LNCaP clone FGC (cell line): ENCODE results near the gene FN3KRP.

Experiments used
- DNase-seq: peaks from one replicate; pipeline ENCODE4 v3.0.0-alpha.2; 2011; ENCODE audit warnings: low read depth
- H3K4me3 ChIP-seq: 2 replicates; pipeline ENCODE4 v1.5.1; 2011; ENCODE audit warnings: mild to moderate bottlenecking, low read depth, low read length, control low read depth
- CTCF ChIP-seq: IDR thresholded peaks from 2 replicates; pipeline ENCODE4 v1.5.1; 2012; ENCODE audit warnings: mild to moderate bottlenecking; ENCODE audit not compliant: control insufficient read depth, insufficient read depth; ENCODE audit errors: extremely low read depth

Gene FN3KRP

GRCh38 chr17:82703036-82703745, 13.3 kb upstream of the FN3KRP start:
- DNase-seq, result no peak
- no peak for TF ChIP-seq CTCF
- H3K4me3 ChIP-seq, result no peak overlapping the region

DNA sequence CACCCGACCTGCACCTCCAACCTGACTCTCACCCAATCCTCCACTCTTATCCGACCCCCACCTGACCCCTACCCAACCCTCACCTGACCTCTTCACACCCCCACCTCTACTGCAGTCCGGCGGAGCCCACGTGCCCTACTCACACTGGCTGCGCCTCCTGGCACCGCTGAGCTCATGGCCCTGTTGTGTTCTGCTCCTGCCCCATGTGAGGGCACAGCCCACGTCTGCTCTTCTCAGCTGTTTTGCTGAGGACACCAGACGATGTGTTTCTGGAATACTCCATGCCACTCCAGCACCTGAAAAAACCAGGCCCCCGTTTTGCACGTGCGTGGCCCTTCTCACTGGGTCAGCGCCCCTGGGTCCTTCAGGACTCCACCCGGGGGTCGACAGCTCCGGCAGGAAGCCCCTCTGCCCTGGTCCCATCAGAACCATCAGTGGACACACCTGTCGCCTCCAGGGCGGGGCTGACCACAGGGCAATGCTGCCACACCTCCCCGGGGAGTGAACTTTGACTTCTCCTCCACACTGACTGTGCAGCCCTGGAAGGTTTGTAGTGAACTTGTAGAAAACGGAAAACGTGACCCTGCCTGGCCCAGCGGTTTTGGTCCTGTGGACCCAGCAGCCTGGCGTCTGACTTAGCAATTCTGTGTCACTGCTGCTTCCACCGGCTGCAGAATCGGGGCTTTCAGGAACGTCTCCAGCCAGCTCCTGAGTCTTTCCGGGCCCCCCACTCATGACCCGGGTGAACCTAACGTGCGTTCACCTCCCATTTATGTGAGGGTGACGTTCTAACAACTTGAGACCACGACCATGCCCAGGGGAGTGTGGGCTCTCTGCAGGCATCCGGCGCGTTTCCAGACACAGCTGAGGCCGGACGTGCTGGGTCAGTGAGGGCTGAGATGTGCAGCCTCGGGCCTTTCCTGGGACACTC, 12.3 kb upstream of the FN3KRP start:
- DNase-seq, result no peak
- no peak for TF ChIP-seq CTCF
- no peak overlapping the region for H3K4me3 ChIP-seq

DNA sequence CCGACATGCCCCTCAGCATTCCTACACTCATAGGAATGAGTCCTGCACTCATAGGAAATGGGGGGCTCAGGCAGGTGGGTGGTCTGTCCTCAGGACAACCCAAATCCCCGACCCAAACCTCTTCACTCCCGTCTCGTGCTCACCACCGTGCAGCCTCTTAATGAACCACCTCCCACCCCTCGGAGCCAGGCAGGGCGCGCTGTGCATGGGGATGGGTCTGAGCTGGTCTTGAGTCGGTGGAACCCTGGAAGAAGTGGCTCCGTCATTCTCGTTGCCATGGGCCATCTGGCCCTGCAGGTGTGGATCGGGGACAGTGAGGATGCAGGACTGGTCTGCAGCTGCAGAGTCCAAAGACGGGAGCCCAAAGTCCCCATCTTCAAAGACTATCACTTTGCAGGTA, 11.6 kb upstream of the FN3KRP start:
- H3K4me3 ChIP-seq, result no peak overlapping the region
- TF ChIP-seq CTCF, result no peak
- DNase-seq, result no peak

- no peak overlapping the region for H3K4me3 ChIP-seq
- TF ChIP-seq CTCF, result no peak
- no peak for DNase-seq
These were observed 10.8 kb upstream of the FN3KRP start for GRCh38 chr17:82705756-82706155.

- no peak for DNase-seq
- no peak overlapping the region for H3K4me3 ChIP-seq
- TF ChIP-seq CTCF, result no peak
These were observed 7.4 kb upstream of the FN3KRP start for GRCh38 chr17:82709024-82709675.

DNA sequence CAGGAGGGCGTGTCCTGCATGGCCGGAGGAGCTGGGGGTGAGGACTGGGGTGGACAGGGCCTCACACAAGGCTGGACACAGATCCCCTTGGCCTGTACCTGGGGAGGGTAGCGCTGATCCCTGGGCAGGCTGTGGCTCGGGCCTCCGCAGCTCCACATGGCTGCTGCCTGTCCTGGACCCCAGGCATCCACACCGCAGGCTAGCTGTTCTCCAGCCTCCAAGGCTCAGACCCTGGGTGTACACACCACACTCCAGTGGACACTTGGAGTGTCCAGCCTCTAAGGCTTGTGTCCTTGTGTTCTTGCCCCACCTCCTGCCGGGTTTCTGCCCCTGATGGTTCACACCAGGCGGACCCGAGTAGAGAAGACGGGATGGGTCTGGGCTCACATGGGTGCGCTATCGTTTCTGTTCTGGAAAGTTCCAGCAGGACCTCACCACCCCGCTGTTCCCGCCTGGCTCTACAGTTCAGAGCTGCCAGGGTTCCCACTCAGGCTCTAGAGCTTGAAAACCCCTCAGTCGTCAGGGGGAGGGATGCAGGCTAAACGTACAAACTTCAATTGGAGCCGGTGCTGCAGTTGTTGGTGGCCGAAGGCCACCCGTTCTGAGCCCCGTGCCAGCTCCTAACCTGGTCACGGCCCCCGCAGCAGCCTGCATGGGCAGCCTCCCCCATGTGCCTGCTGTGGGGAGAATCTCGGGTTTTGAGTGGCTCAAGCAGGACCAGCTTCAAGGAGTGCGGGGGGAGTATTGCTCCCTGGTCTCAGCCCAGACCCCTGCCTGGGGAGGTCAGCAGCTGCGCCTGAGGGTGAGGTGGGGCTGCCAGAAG, 6.6 kb upstream of the FN3KRP start:
- no peak for DNase-seq
- TF ChIP-seq CTCF, result no peak
- no peak overlapping the region for H3K4me3 ChIP-seq
